Activated naive CD4-positive, alpha-beta T cell treated with anti-CD3 and anti-CD28 coated beads, Interleukin-2, amount 10 ng/mL, durations not matched to agents 7 days and 5 days (primary cell): Measurements from ENCODE around the gene H2BW2.

ENCODE experiments used
- CTCF ChIA-PET: fragments of 350-600 bp; sonication (Branson Sonifier 250); formaldehyde crosslinking; loops from one replicate; lab custom pipeline; 2021; ENCODE audit warnings: antibody characterized with exemption; lab: Charles Lee
- DNase-seq: peaks from one replicate; pipeline ENCODE4 v3.0.0-alpha.2; 2020
- H3K27ac Mint-ChIP-seq: one replicate; pipeline ENCODE4 v1.8.0; 2021; ENCODE audit warnings: mild to moderate bottlenecking, moderate library complexity, mixed read lengths
- H3K27me3 Mint-ChIP-seq: one replicate; pipeline ENCODE4 v1.8.0; 2021; ENCODE audit warnings: mild to moderate bottlenecking, mixed read lengths
- H3K36me3 Mint-ChIP-seq: one replicate; pipeline ENCODE4 v1.8.0; 2021; ENCODE audit warnings: mixed read lengths
- H3K4me1 Mint-ChIP-seq: one replicate; pipeline ENCODE4 v1.8.0; 2021; ENCODE audit warnings: mixed read lengths
- H3K4me3 Mint-ChIP-seq: one replicate; pipeline ENCODE4 v1.8.0; 2021; ENCODE audit warnings: mild to moderate bottlenecking, moderate library complexity, mixed read lengths
- H3K9me3 Mint-ChIP-seq: one replicate; pipeline ENCODE4 v1.8.0; 2021; ENCODE audit warnings: mixed read lengths

Gene H2BW2

GRCh38 chrX:104084534-104085277 is 45.0 kb downstream of the H2BW2 start:
- Mint-ChIP-seq H3K27ac (no peak overlapping the region), H3K27me3 (peaks cover 7% of the 10 kb centered on the region), H3K9me3 (no peaks in the 10 kb centered on the region), H3K36me3 (no peaks in the 10 kb centered on the region), H3K4me3 (no peak overlapping the region), H3K4me1 (no peaks in the 10 kb centered on the region)
- CTCF ChIA-PET, result no interaction called here
- DNase-seq, result no peak

- Mint-ChIP-seq H3K36me3 (no peaks in the 10 kb centered on the region), H3K4me1 (no peaks in the 10 kb centered on the region), H3K27me3 (peaks cover 7% of the 10 kb centered on the region), H3K4me3 (no peak overlapping the region), H3K9me3 (no peaks in the 10 kb centered on the region), H3K27ac (no peak overlapping the region)
- CTCF ChIA-PET, result no interaction called here
- no peak for DNase-seq
These were observed 45.7 kb downstream of the H2BW2 start for GRCh38 chrX:104085477-104085876.

- H3K27ac Mint-ChIP-seq, result no peak overlapping the region
- H3K36me3 Mint-ChIP-seq, result no peaks in the 10 kb centered on the region
- H3K4me1 Mint-ChIP-seq, result no peaks in the 10 kb centered on the region
- CTCF ChIA-PET, result no interaction called here
- peaks cover 7% of the 10 kb centered on the region for H3K27me3 Mint-ChIP-seq
- H3K4me3 Mint-ChIP-seq, result no peak overlapping the region
- no peaks in the 10 kb centered on the region for H3K9me3 Mint-ChIP-seq
- DNase-seq, result no peak
These were observed 46.2 kb downstream of the H2BW2 start for GRCh38 chrX:104085919-104086318.
